HG03139 (cell line): ENCODE results near the gene SLC7A14.

Experiments used
- ATAC-seq: cut with Tn5 transposase; IDR thresholded peaks from one replicate; pipeline ENCODE4 v1.9.1; 2021; ENCODE audit not compliant: unreplicated experiment

The SLC7A14 gene

DNA sequence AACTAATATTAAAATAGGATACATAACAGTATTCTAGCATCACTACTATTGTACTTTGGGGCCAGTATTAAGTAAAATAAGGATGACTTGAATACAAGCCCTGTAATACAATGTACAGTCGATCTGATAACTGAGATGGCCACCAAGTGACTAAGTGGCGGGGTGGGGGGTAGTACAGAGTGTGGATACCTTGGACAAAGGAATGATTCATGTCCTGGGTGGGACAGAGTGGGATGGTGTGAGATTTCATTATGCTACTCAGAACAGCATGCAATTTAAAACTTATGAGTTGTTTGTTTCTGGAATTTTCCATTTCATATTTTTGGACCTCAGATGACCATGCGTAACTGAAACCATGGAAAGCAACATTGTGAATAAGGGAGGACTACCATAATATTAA is 46.0 kb downstream of the SLC7A14 start:
- no peak for ATAC-seq

DNA sequence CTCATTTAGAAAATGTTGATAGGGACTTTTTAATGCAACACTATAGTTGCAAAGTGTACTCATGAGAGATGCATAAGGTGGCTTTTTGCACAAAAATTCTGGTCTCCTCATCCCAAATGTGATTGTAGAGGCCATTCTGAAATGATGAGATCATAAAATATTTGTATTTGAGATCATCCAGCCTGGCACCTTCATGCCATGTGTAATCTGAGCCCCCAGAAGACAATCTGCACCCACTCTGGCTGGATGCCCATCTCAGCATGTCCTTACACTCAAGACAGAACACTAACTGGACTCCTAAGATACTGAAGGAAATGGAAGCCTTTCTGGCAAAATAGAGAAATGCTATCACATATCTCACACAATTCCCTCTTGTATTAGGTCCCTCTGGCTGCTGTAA is 49.2 kb downstream of the SLC7A14 start:
- no peak for ATAC-seq

DNA sequence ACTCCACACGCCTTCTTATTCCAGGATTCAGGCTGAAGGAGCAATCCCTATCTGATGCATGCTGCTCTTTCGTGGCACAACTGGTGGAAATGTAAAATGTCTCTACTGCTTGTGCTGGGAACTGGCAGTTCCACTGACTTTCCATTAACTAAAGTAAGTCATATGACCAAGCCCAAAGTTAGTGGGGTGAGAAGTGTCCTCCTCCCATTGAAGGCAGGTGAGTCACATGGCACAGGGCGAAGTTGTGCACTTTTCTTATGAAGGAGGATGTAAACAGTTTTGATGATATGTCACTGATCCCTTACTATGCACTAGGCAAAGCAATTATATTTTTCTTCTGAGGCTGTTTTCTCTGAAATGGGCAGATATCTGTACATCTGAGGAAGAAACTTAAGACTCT is 51.6 kb downstream of the SLC7A14 start:
- no peak for ATAC-seq

- ATAC-seq: no peak
Measured at GRCh38 chr3:170532573-170532972, 53.3 kb downstream of the SLC7A14 start.

DNA sequence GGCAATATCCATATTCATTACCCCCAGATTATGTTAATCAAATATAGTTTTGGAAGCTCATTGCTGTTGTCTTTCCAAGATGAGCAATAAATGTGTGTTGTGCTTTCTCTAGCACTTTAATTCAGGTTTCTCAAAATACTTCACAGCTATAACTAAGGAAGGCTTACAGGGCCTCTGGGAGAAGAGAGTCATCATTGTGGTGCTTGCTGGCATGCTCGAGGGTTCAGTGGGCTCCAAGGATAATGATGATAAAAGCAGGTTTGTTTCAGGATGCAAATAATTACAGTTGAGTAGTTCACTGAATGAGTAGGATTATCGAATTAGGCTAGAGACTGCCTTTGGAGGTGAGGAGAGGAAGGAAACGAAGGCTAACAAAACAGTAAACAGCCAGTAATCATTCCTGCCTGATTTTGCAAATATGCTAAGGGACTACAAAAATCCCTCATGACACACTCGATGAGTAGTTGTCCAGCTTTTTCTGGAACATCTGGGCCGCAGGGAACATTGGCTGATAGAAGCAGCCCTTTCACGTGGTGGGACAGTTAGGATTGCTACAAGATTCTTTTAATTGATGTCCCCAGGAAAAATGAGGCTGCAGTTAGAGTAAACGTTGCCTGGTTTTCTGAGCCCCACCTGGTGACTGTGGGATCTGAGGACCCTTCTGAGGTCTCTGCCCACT is 54.1 kb downstream of the SLC7A14 start:
- no peak for ATAC-seq

DNA sequence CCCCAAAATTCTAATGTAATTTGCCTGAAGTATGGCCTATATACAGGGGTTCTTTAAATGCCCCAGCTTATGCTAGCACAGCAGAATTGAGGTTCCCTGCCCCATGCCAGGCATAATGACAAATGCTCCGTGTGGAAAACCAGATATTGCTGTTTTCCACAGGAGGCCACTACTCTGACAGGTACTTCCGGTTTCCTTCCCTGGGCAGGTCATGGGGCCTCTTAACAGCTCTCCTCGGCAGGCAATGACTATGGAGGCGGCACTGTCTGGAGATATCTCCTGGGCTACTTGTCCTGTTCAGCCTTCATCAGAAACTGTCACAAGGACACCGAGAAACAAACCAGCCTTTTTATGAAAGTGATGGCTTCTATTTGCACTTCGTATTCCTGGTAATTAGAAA is 54.8 kb downstream of the SLC7A14 start:
- ATAC-seq: no peak

DNA sequence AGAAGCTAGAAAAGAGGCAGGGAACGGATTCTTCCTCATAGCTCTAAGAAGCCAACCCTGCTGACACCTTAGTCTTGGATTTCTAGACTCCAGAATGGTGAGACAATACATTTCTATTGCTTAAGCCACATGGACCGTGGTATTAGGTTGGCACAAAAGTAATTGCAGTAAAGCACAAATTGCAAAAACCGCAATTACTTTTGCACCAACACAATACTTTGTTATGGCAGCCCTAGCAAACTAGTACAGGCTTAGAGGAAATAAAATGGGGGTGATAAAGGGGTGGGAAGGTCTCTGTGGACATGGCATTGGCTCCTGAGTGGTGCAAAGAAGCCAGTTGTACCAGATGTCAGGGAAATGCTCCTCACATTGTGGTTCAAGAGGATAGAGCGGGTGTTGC is 56.0 kb downstream of the SLC7A14 start:
- no peak for ATAC-seq

DNA sequence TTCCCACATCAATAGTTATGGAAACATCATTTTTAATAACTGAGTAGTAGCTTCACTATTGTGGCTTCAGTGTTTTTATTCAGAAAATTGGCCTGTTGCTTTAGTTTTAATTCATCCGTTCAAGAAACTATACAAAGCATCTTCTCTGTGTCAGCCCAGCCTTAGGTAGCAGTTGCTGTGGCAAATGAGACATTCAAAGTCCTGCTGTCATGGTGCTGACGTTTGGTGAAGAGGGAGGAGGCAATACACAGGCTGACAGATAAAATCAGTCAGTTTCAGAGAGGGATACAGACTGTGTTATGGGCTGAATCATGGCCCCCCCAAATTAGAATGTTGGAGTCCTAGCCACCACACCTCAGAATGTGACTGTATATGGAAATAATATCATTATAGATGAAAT is 56.5 kb downstream of the SLC7A14 start:
- no peak for ATAC-seq

DNA sequence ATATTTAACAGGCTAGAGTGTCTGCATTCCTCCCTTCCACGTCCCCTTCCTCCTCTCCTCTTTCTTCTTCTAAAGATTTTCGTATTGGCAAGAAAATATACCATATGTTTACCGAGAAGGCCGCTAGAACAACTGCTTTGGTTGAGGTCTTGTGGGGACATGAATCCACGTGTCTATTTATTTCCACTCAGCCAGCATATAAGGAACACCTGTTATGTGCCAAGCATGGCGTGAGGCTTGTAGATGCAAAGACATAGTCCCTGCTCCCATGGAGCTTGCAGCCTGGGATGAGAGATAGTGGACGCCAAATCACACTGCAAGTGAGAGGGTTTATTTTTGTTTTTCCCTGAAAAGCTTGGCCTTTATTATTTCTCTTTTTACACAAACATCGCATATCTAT is 57.1 kb downstream of the SLC7A14 start:
- ATAC-seq: no peak

DNA sequence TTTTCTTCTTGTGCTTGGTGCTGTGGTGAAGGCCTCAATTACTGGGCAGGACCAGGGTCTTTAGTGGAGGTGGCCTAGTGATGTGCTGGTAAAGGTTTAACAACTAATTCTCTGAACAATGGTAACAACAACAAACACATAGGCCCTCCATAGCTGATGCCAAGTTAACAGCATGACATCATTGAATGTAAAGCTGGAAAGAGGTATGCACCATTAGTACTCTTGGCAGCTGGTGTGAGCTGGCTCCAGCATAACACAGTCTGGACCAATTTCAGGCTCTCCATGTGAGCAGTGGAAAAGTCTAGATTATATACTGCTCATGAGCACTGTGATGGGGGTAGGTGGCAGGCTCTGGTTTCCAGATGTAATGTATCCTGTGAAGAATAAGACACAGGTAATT is 61.8 kb downstream of the SLC7A14 start:
- ATAC-seq: no peak

GRCh38 chr3:170523248-170523647 is 62.6 kb downstream of the SLC7A14 start:
- ATAC-seq: no peak

GRCh38 chr3:170522201-170522600 is 63.7 kb downstream of the SLC7A14 start:
- ATAC-seq: no peak

- no peak for ATAC-seq
Measured at GRCh38 chr3:170520996-170521395, 64.9 kb downstream of the SLC7A14 start.

GRCh38 chr3:170517242-170517945 is 68.5 kb downstream of the SLC7A14 start:
- no peak for ATAC-seq

DNA sequence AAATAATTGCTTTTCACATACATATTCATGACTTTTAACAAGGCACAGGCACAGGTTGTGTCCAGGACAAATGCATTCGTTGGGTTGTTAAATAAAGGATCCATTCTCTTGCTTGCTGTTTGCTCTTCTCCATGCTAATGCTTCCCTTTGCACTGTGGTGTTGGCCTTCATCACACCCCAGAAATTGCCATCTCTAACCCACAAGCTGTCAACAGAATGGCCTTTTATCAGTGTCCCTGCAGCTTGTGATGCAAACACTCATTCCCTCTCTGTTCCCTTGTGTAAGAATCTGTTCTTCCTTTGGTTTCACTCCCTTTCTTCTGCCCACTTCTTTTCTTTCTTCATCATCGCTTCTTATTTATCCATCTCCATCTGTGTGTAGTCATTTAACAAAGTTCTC is 72.2 kb downstream of the SLC7A14 start:
- ATAC-seq: no peak

DNA sequence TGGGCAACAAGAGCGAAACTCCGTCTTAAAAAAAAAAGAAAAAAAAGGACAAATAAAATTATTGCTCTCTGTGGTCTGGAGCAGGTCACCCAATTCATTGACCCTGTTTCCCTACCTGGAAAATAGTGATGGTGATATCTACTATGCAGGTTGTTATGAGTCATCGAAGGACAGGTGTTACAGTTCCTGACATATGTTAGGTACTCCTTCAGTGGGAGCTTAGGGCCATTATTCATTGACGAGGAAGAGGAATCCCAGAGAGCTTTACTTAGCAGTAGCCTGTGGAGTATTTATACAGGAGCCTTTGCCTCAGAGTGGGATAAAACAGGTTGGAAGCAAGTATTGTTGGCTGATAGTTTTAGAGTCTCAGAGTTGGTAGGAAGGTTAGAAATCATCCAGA is 74.5 kb downstream of the SLC7A14 start:
- no peak for ATAC-seq

- ATAC-seq: no peak
Measured at GRCh38 chr3:170508839-170509238, 77.0 kb downstream of the SLC7A14 start.

DNA sequence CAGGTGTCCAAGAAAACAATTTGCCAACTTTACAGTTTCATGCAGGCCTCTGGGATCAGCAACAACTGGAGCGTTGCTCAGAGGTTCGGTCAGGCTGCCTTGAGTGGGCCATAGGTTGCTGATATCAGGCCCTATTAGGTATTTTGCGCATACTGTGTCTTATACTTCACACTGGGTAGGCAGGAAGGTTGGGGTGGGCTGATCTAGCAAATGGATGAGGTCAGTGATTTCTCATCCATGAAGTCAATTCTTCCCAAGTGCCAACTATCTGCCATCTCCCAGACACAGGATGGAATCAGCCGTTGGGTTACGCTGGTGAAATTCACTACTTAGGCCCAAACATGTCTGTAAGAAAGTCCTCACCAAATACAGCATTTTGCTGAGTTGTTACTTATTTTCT is 77.6 kb downstream of the SLC7A14 start:
- no peak for ATAC-seq

DNA sequence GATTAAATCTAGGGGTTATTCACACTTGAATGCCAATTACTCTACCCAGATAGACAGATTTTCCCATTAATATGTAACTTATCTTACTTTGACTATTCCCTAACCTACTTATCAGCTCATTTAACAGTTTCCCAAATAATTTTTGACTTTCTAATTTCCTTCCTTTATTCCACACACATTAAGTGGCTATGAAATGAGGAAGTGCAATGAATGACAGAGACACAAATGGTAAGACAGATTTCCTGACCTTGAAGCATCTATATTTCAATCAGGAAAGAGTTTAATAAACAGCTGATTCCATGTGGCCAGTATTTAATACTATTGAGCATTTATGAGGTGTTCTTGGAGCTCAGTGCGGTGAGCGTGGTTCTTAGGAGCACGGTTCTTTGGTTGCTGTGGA is 78.8 kb downstream of the SLC7A14 start:
- ATAC-seq: no peak

GRCh38 chr3:170506556-170506955 is 79.3 kb downstream of the SLC7A14 start:
- ATAC-seq: no peak

DNA sequence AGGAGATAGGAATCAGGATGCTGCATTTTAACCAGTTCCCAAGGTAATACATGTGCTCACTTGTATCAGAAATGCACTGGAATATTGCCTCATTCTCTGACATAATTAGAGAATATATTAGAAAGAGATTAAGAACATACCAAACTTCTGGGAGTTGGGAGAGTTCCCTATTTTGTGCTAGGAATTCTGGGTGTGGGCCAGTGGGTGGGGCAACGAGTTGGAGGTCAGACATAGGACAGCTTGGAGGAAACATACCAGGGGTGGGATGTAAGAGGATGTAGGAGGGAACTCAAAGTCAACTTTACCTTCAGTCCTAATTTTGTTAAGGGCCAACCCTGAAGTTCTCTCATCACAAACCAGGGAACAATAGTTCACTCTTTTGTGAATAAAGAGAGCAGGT is 83.6 kb downstream of the SLC7A14 start:
- ATAC-seq: no peak

GRCh38 chr3:170500995-170501394 is 84.9 kb downstream of the SLC7A14 start:
- ATAC-seq: no peak

GRCh38 chr3:170500462-170500861 is 85.4 kb downstream of the SLC7A14 start:
- no peak for ATAC-seq
